22Rv1 (cell line): ENCODE data around the gene NPHP4.

Source experiments
- ZFX ChIP-seq: fragments of 450-650 bp; IDR thresholded peaks from 2 replicates; pipeline ENCODE4 v1.6.1; 2017; ENCODE audit warnings: antibody characterized with exemption, borderline replicate concordance
- TF ChIP-seq, protein P1 (sequence below): fragments of 450-650 bp; IDR thresholded peaks from 2 replicates; pipeline ENCODE4 v1.5.1; 2017; ENCODE audit warnings: mild to moderate bottlenecking

DNA sequence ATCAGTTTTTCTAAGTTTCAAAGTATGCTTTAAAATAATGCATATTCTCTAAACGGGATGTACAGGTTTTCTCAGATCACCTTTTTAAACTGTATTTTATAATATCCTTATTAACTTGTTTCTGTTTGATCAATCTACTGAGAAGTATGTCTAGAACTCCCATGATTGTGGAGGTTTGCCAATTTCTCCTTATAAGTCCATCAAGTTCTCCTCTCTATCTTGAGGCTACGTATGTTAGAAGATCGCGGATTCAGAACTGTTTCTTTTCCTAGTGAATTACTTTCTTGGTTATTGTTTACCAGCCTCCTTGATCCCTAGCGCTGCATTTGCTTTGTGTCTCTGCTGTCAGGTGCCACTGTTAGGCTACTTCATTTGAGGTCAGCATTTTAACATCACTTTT lies 89.2 kb downstream of the NPHP4 start:
- TF ChIP-seq, protein P1, sequence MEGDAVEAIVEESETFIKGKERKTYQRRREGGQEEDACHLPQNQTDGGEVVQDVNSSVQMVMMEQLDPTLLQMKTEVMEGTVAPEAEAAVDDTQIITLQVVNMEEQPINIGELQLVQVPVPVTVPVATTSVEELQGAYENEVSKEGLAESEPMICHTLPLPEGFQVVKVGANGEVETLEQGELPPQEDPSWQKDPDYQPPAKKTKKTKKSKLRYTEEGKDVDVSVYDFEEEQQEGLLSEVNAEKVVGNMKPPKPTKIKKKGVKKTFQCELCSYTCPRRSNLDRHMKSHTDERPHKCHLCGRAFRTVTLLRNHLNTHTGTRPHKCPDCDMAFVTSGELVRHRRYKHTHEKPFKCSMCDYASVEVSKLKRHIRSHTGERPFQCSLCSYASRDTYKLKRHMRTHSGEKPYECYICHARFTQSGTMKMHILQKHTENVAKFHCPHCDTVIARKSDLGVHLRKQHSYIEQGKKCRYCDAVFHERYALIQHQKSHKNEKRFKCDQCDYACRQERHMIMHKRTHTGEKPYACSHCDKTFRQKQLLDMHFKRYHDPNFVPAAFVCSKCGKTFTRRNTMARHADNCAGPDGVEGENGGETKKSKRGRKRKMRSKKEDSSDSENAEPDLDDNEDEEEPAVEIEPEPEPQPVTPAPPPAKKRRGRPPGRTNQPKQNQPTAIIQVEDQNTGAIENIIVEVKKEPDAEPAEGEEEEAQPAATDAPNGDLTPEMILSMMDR = no peak
- TF ChIP-seq ZFX = no peak
